Coronary artery (tissue), 2 donors: ENCODE results near the gene ZNF691.
A peak's percentile ranks its signal among the peaks of the same experiment; 100 is the strongest.

Experiments
- DNase-seq: peaks from one replicate; pipeline ENCODE4 v3.0.0-alpha.2; 2017; ENCODE audit warnings: low spot score
- H3K27ac ChIP-seq, 2 donors: fragments of 200-600 bp; sonication (generic); one replicate each; pipeline ENCODE4 v1.5.1; 2016 to 2019
- H3K4me3 ChIP-seq: fragments of 200-600 bp; sonication (generic); 2 replicates; pipeline ENCODE4 v1.5.1; 2016; ENCODE audit warnings: mild to moderate bottlenecking, moderate library complexity
- CTCF ChIP-seq: fragments of 200-600 bp; sonication (generic); IDR thresholded peaks from one replicate; pipeline ENCODE4 v1.5.1; 2019; ENCODE audit warnings: antibody characterized with exemption

The ZNF691 gene

GRCh38 chr1:42841440-42842147 is 4.8 kb upstream of the ZNF691 start:
- no peak for DNase-seq
- H3K4me3 ChIP-seq: no peak overlapping the region
- H3K27ac ChIP-seq: no peak overlapping the region
- TF ChIP-seq CTCF: no peak

DNA sequence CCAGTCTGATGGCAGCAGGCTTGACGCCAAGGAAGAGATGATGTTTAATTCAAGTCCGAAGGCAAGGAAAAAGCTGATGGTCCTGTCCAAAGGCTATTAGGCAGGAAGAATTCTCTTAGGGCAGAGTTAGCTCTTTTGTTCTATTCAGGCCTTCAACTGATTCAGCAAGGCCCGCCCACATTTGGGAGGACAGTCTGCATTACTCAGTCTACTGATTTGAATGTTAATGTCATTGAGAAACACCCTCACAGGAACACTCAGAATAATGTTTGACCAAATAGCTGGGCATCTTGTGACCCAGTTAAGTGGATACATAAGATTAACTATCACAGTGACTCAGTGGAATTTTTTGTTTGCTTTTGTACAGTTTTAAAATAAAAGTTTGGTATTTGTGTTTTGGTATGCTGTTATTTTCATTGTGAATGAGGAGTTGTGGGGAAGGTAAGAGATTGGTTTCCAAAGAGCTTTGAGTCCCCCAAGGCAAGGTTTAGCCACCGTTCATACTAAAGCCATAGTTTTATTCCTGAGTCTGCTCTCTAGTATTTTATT is 1.7 kb upstream of the ZNF691 start:
- H3K27ac ChIP-seq: no peak overlapping the region
- no peak for DNase-seq
- H3K4me3 ChIP-seq: no peak overlapping the region
- TF ChIP-seq CTCF: no peak

DNA sequence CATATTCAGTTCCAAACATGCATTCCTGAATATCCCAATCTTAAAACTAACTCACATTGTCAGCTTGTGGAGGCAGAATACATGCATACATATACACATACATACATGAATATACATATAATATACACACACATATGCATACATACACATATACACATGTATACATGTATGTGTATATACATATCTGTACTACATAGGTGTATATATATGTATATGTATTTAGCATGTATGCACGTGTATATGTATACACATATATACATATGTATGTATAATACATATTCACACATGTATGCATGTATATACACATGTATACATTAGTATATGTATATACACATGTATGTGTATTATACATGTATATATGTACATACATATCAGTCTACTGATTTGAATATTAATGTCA is 1.2 kb upstream of the ZNF691 start:
- Histone ChIP-seq H3K27ac (no peak overlapping the region), H3K4me3 (no peak overlapping the region)
- no peak for DNase-seq
- TF ChIP-seq CTCF: no peak

GRCh38 chr1:42845866-42846256 is 552 bp upstream of the ZNF691 start:
- peak overlapping the region in 1 of 2 donors; percentile 11 for H3K27ac ChIP-seq
- H3K4me3 ChIP-seq: peak overlapping the region; percentile 97
- no peak for DNase-seq
- TF ChIP-seq CTCF: no peak

- H3K27ac ChIP-seq: peak overlapping the region; percentile 74 to 91
- TF ChIP-seq CTCF: no peak
- peak overlapping the region; percentile 97 for H3K4me3 ChIP-seq
- no peak for DNase-seq
Measured at GRCh38 chr1:42847111-42847595, 740 bp downstream of the ZNF691 start.

GRCh38 chr1:42847721-42848460 is 1.5 kb downstream of the ZNF691 start:
- TF ChIP-seq CTCF: no peak
- Histone ChIP-seq H3K4me3 (peak overlapping the region; percentile 97), H3K27ac (no peak overlapping the region)
- no peak for DNase-seq
